KG1 (cell line): ENCODE results near the gene CTNND2.
"Not testable (repeated sequence)": the region's sequence is repeated elsewhere in the genome, so short reads cannot be mapped to it uniquely, and the experiment has no call there.

Source experiments
- DNase-seq: peaks from one replicate; lab custom pipeline; 2025; lab: John Stamatoyannopoulos, UW

Gene CTNND2

GRCh38 chr5:11037080-11037479 is 867.2 kb downstream of the CTNND2 start:
- no peak for DNase-seq

- DNase-seq = no peak
Observed at GRCh38 chr5:11030671-11031070, 873.6 kb downstream of the CTNND2 start.

GRCh38 chr5:11027660-11028059 is 876.6 kb downstream of the CTNND2 start:
- DNase-seq = no peak

- no peak for DNase-seq
Observed at GRCh38 chr5:11026543-11026942, 877.7 kb downstream of the CTNND2 start.

- DNase-seq = no peak
Observed at GRCh38 chr5:11023945-11024344, 880.3 kb downstream of the CTNND2 start.

- no peak for DNase-seq
Observed at GRCh38 chr5:11013793-11014192, 890.5 kb downstream of the CTNND2 start.

GRCh38 chr5:11012295-11012694 is 892.0 kb downstream of the CTNND2 start:
- DNase-seq = no peak

- DNase-seq = no peak
Observed at GRCh38 chr5:11010429-11011210, 893.6 kb downstream of the CTNND2 start.

- DNase-seq = no peak
Observed at GRCh38 chr5:11009576-11009975, 894.7 kb downstream of the CTNND2 start.

- DNase-seq = no peak
Observed at GRCh38 chr5:11007269-11007870, 896.9 kb downstream of the CTNND2 start.

- DNase-seq = not testable (repeated sequence)
Observed at GRCh38 chr5:11004523-11004922, 899.7 kb downstream of the CTNND2 start.

GRCh38 chr5:11000515-11001353 is 903.5 kb downstream of the CTNND2 start:
- no peak for DNase-seq

- DNase-seq = no peak
Observed at GRCh38 chr5:10999714-11000113, 904.5 kb downstream of the CTNND2 start.

- DNase-seq = no peak
Observed at GRCh38 chr5:10995891-10996290, 908.4 kb downstream of the CTNND2 start.

- no peak for DNase-seq
Observed at GRCh38 chr5:10994091-10994986, 909.9 kb downstream of the CTNND2 start.

GRCh38 chr5:10990634-10991033 is 913.6 kb downstream of the CTNND2 start:
- DNase-seq = no peak

GRCh38 chr5:10989577-10990263 is 914.5 kb downstream of the CTNND2 start:
- no peak for DNase-seq

GRCh38 chr5:10988622-10989021 is 915.6 kb downstream of the CTNND2 start:
- no peak for DNase-seq

GRCh38 chr5:10987925-10988504 is 916.2 kb downstream of the CTNND2 start:
- no peak for DNase-seq

GRCh38 chr5:10987276-10987924 is 916.8 kb downstream of the CTNND2 start:
- no peak for DNase-seq
